MM.1S (cell line): Measurements from ENCODE around the gene COMT.
A peak's percentile ranks its signal among the peaks of the same experiment; 100 is the strongest.

Experiments
- DNase-seq: peaks from one replicate; pipeline ENCODE4 v3.0.0-alpha.2; 2015
- H2AFZ ChIP-seq: fragments of 300-600 bp; sonication (generic); 2 replicates; pipeline ENCODE4 v1.6.0; 2016; ENCODE audit warnings: antibody characterized with exemption, low read length
- H3F3A ChIP-seq: fragments of 300-600 bp; sonication (generic); 2 replicates; pipeline ENCODE4 v1.6.1; 2016; ENCODE audit warnings: mild to moderate bottlenecking, antibody characterized with exemption, low read length, moderate library complexity, mixed read lengths; ENCODE audit not compliant: insufficient read depth
- H3K27ac ChIP-seq: fragments of 300-600 bp; sonication (generic); 2 replicates; pipeline ENCODE4 v1.5.1; 2016; ENCODE audit warnings: mild to moderate bottlenecking, low read length
- H3K27me3 ChIP-seq: fragments of 300-600 bp; sonication (generic); replicated peaks from 2 replicates; pipeline ENCODE4 v1.6.0; 2016; ENCODE audit warnings: low read length; ENCODE audit not compliant: insufficient read depth
- H3K36me3 ChIP-seq: fragments of 300-600 bp; sonication (generic); replicated peaks from 2 replicates; pipeline ENCODE4 v1.6.1; 2016; ENCODE audit warnings: mild to moderate bottlenecking, low read length, mixed read lengths; ENCODE audit not compliant: insufficient read depth
- H3K4me1 ChIP-seq: fragments of 300-600 bp; sonication (generic); 2 replicates; pipeline ENCODE4 v1.6.1; 2016; ENCODE audit warnings: low read length, mixed read lengths
- H3K4me2 ChIP-seq: fragments of 300-600 bp; sonication (generic); 2 replicates; pipeline ENCODE4 v1.6.0; 2016; ENCODE audit warnings: low read depth, low read length
- H3K4me3 ChIP-seq: fragments of 300-600 bp; sonication (generic); 2 replicates; pipeline ENCODE4 v1.5.1; 2016; ENCODE audit warnings: low read length, mixed read lengths
- H3K79me2 ChIP-seq: fragments of 300-600 bp; sonication (generic); 2 replicates; pipeline ENCODE4 v1.6.1; 2016; ENCODE audit warnings: mixed run types, low read length, mixed read lengths
- H3K9ac ChIP-seq: fragments of 300-600 bp; sonication (generic); 2 replicates; pipeline ENCODE4 v1.6.1; 2016; ENCODE audit warnings: low read length, mixed read lengths
- H3K9me2 ChIP-seq: fragments of 300-600 bp; sonication (generic); replicated peaks from 2 replicates; pipeline ENCODE4 v1.6.1; 2016; ENCODE audit warnings: mild to moderate bottlenecking, low read length, mixed read lengths; ENCODE audit not compliant: insufficient read depth
- H3K9me3 ChIP-seq: fragments of 300-600 bp; sonication (generic); replicated peaks from 2 replicates; pipeline ENCODE4 v1.6.1; 2016; ENCODE audit warnings: mild to moderate bottlenecking, low read length, mixed read lengths; ENCODE audit not compliant: insufficient read depth
- H4K20me1 ChIP-seq: fragments of 300-600 bp; sonication (generic); 2 replicates; pipeline ENCODE4 v1.6.1; 2016; ENCODE audit warnings: mild to moderate bottlenecking, low read length, moderate library complexity, mixed read lengths; ENCODE audit not compliant: insufficient read depth
- CTCF ChIP-seq: fragments of 300-600 bp; sonication (generic); IDR thresholded peaks from 2 replicates; pipeline ENCODE4 v1.5.1; 2016; ENCODE audit warnings: antibody characterized with exemption, low read length, mixed read lengths
- EZH2 ChIP-seq: fragments of 300-600 bp; sonication (generic); optimal IDR thresholded peaks from 2 replicates; pipeline ENCODE3; 2017; ENCODE audit warnings: low read depth, mild to moderate bottlenecking, antibody characterized with exemption, low read length, mixed read lengths
- EZH2phosphoT487 ChIP-seq: fragments of 300-600 bp; sonication (generic); IDR thresholded peaks from 2 replicates; pipeline ENCODE4 v1.6.1; 2018; ENCODE audit warnings: antibody characterized with exemption, low read length

COMT gene

DNA sequence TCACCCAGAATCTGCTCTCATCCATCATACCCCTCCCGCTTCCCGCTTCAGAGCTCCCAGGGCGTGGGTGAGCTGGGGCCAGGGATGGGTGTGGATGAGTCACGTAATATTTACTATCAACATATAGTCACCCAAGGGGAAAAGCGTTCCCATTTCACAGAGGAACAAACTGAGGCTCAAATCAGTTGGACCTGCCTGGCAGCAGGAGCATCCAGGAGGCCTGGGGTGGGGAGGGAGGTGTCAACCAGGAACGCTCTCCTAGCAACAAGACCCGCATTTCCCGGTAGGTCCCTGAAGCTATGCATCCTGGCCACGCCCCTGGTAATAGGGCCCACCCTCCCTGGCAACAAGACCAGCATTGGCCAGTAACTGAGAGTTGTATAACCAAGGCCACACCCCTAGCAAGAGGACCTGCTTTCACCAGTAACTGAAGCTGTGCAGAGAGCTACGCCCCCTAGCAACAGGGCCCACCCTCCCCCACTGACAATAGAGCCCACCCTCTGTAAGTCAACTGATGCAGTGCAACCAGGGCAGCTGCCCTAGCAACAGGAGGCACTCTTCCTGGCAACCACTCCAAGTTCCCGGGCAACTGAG is 32.8 kb downstream of the COMT start:
- Histone ChIP-seq H3K4me3 (no peak overlapping the region), H3K27me3 (peaks cover 25% of the 10 kb centered on the region), H3K4me1 (no peaks in the 10 kb centered on the region), H3K36me3 (no peaks in the 10 kb centered on the region), H3K9ac (no peak overlapping the region), H3F3A (no peaks in the 10 kb centered on the region), H4K20me1 (no peaks in the 10 kb centered on the region), H3K9me2 (no peaks in the 10 kb centered on the region), H3K4me2 (no peak overlapping the region), H3K79me2 (no peaks in the 10 kb centered on the region), H3K9me3 (no peaks in the 10 kb centered on the region), H3K27ac (no peak overlapping the region), H2AFZ (no peak overlapping the region)
- TF ChIP-seq EZH2 (no peak), CTCF (no peak), EZH2phosphoT487 (no peak)
- DNase-seq, result peak; percentile 27

- DNase-seq, result no peak
- Histone ChIP-seq H3K9ac (no peak overlapping the region), H2AFZ (no peak overlapping the region)
These were observed 33.5 kb downstream of the COMT start for GRCh38 chr22:19974935-19975706.

DNA sequence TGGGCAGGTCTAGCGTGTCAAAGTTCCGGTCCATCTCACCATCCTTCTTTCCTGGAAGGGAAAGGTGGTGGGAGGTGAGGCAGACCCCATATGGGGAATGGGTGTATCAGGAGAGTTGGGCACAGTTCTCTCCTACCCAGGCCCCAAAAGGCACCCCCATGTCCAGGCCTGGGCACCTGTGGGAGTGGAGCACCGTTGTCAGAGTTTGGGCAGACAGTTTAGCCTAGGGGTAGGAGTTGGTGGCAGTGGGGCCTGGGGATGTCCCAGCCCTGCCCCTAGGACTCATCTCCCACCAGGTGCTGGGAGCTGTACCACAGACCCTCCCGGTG is 34.1 kb downstream of the COMT start:
- no peak for DNase-seq
- Histone ChIP-seq H2AFZ (no peak overlapping the region), H3K4me2 (no peak overlapping the region), H3K9me2 (no peaks in the 10 kb centered on the region), H3K36me3 (no peaks in the 10 kb centered on the region), H4K20me1 (no peaks in the 10 kb centered on the region), H3K79me2 (no peaks in the 10 kb centered on the region), H3K27ac (no peak overlapping the region), H3K27me3 (peaks cover 39% of the 10 kb centered on the region), H3F3A (no peaks in the 10 kb centered on the region), H3K9me3 (no peaks in the 10 kb centered on the region), H3K4me1 (no peaks in the 10 kb centered on the region), H3K9ac (no peak overlapping the region), H3K4me3 (no peak overlapping the region)
- no peak for TF ChIP-seq EZH2
- no peak for TF ChIP-seq EZH2phosphoT487
- TF ChIP-seq CTCF, result no peak

More at GRCh38 chr22:19974935-19975706, 33.5 kb downstream of the COMT start:
- Histone ChIP-seq H4K20me1 (no peaks in the 10 kb centered on the region), H3K4me3 (no peak overlapping the region), H3K9me3 (no peaks in the 10 kb centered on the region), H3F3A (no peaks in the 10 kb centered on the region), H3K27me3 (peaks cover 33% of the 10 kb centered on the region), H3K36me3 (no peaks in the 10 kb centered on the region), H3K4me2 (no peak overlapping the region), H3K9me2 (no peaks in the 10 kb centered on the region), H3K27ac (no peak overlapping the region), H3K79me2 (no peaks in the 10 kb centered on the region), H3K4me1 (no peaks in the 10 kb centered on the region)
- TF ChIP-seq EZH2phosphoT487 (no peak), CTCF (no peak), EZH2 (no peak)
